Measurements from ENCODE around the gene SNED1.

Gene SNED1

DNA sequence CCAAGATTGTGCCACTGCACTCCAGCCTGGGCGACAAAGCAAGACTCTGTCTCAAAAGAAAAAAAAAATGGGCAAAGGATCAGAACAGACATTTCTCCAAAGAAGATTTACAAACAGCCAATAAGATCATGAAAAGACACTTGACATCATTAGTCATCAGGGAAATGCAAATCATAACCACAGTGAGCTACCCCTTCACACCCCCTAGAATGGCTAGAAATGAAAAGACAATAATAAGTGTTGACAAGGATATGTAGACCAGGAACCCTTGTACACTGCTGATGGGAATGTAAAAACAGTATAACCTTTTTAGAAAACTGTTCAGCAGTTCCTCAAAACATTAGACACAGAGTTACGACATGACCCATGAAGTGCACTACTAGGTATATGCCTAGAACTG, 122.0 kb downstream of the SNED1 start:
- TF ChIP-seq, protein P1, sequence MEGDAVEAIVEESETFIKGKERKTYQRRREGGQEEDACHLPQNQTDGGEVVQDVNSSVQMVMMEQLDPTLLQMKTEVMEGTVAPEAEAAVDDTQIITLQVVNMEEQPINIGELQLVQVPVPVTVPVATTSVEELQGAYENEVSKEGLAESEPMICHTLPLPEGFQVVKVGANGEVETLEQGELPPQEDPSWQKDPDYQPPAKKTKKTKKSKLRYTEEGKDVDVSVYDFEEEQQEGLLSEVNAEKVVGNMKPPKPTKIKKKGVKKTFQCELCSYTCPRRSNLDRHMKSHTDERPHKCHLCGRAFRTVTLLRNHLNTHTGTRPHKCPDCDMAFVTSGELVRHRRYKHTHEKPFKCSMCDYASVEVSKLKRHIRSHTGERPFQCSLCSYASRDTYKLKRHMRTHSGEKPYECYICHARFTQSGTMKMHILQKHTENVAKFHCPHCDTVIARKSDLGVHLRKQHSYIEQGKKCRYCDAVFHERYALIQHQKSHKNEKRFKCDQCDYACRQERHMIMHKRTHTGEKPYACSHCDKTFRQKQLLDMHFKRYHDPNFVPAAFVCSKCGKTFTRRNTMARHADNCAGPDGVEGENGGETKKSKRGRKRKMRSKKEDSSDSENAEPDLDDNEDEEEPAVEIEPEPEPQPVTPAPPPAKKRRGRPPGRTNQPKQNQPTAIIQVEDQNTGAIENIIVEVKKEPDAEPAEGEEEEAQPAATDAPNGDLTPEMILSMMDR (conservative IDR thresholded peaks at IDR 0.05; ENCODE audit: low read length), result no peak
- no peak for TF ChIP-seq EZH2phosphoT487 (IDR thresholded peaks at IDR 0.05; ENCODE audit: borderline replicate concordance)
- Histone ChIP-seq H3K36me3 (ENCODE audit: insufficient read depth, low read length) (peaks cover 20% of the 10 kb centered on the region; the same call in 1 of the 2 replicates), H3K4me3 (ENCODE audit: low read length, poor library complexity, severe bottlenecking) (no peak overlapping the region), H3F3A (ENCODE audit: low read depth) (no peaks in the 10 kb centered on the region), H3K9me3 (ENCODE audit: insufficient read depth, low read depth, low read length) (no peaks in the 10 kb centered on the region), H4K20me1 (ENCODE audit: insufficient read depth, low read length, poor library complexity, severe bottlenecking) (no peaks in the 10 kb centered on the region), H3K4me2 (ENCODE audit: low read depth, low read length, poor library complexity, severe bottlenecking) (no peak overlapping the region), H3K9ac (ENCODE audit: low read depth, low read length, poor library complexity, severe bottlenecking) (no peak overlapping the region), H3K9me2 (replicated peaks; ENCODE audit: low read depth, low read length) (no peaks in the 10 kb centered on the region), H2AFZ (ENCODE audit: low read length) (no peak overlapping the region), H3K4me1 (ENCODE audit: insufficient read depth, low read length, poor library complexity, severe bottlenecking) (no peaks in the 10 kb centered on the region), H3K79me2 (ENCODE audit: insufficient read depth, low read length) (no peaks in the 10 kb centered on the region), H3K27me3 (ENCODE audit: insufficient read depth, low read length, poor library complexity, severe bottlenecking) (no peaks in the 10 kb centered on the region)

DNA sequence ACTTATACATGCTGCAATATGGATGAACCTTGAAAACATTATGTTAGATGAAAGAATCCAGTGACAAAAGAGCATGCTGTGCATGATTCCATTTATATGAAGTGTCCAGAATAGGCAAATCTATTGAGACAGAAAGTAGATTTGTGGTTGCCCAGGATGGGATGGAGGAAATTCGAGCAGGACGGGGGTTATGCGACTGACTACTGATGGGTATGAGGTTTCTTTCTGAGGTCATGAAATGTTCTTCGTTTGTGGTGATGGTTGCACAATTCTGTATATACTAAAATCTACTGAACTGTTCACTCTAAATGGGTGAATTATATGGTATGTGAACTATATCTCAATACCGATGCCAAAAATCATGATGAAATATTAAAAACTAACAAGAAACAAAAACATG, 122.6 kb downstream of the SNED1 start:
- H3K9ac ChIP-seq (ENCODE audit: low read depth, low read length, poor library complexity, severe bottlenecking), result no peak overlapping the region
- H3K79me2 ChIP-seq (ENCODE audit: insufficient read depth, low read length), result no peaks in the 10 kb centered on the region
- peaks cover 20% of the 10 kb centered on the region; the same call in 1 of the 2 replicates for H3K36me3 ChIP-seq (ENCODE audit: insufficient read depth, low read length)
- H3K4me1 ChIP-seq (ENCODE audit: insufficient read depth, low read length, poor library complexity, severe bottlenecking), result no peaks in the 10 kb centered on the region
- H3K4me3 ChIP-seq (ENCODE audit: low read length, poor library complexity, severe bottlenecking), result no peak overlapping the region
- no peaks in the 10 kb centered on the region for H3F3A ChIP-seq (ENCODE audit: low read depth)
- H3K27me3 ChIP-seq (ENCODE audit: insufficient read depth, low read length, poor library complexity, severe bottlenecking), result no peaks in the 10 kb centered on the region
- H4K20me1 ChIP-seq (ENCODE audit: insufficient read depth, low read length, poor library complexity, severe bottlenecking), result no peaks in the 10 kb centered on the region
- no peaks in the 10 kb centered on the region for H3K9me3 ChIP-seq (ENCODE audit: insufficient read depth, low read depth, low read length)
- no peak overlapping the region for H3K4me2 ChIP-seq (ENCODE audit: low read depth, low read length, poor library complexity, severe bottlenecking)
- no peaks in the 10 kb centered on the region for H3K9me2 ChIP-seq (replicated peaks; ENCODE audit: low read depth, low read length)
- TF ChIP-seq, protein P1 (conservative IDR thresholded peaks at IDR 0.05; ENCODE audit: low read length), result no peak
- TF ChIP-seq EZH2phosphoT487 (IDR thresholded peaks at IDR 0.05; ENCODE audit: borderline replicate concordance), result no peak
- no peak overlapping the region for H2AFZ ChIP-seq (ENCODE audit: low read length)

DNA sequence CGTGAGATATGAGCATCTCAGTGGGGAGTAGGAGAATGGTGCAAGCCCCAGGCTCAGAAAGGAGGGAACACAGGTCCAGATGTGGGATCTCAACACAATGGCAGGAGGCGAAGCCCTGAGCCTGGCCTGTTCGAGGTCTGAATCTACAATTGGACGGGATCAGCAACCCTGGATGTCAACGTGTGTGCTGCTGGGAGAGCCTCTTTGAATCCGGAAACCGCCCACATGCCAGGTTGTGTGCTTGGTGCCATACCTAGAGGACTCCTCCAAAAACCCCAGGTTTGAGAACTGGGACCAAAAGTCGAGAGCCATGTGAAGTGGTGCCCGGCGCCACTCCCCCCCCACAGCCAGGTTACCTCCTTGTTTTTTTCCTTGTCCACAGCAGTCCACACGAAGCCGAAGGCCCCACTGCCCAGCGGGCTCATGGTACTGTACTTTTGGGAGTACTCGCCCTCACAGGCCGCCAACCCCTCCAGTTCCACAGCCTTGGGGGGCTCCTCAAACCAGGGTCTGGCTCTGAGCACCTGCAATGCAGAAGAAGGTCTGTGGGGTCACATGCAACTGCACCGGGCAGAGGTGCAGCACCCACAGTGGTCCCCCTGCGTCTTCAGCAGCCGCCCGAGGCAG, 124.1 kb downstream of the SNED1 start:
- Histone ChIP-seq H3K4me1 (ENCODE audit: insufficient read depth, low read length, poor library complexity, severe bottlenecking) (no peaks in the 10 kb centered on the region), H4K20me1 (ENCODE audit: insufficient read depth, low read length, poor library complexity, severe bottlenecking) (no peaks in the 10 kb centered on the region), H3K4me2 (ENCODE audit: low read depth, low read length, poor library complexity, severe bottlenecking) (no peak overlapping the region), H3K9ac (ENCODE audit: low read depth, low read length, poor library complexity, severe bottlenecking) (no peak overlapping the region), H3K79me2 (ENCODE audit: insufficient read depth, low read length) (no peaks in the 10 kb centered on the region), H3K9me2 (replicated peaks; ENCODE audit: low read depth, low read length) (no peaks in the 10 kb centered on the region), H3K9me3 (ENCODE audit: insufficient read depth, low read depth, low read length) (no peaks in the 10 kb centered on the region), H2AFZ (ENCODE audit: low read length) (no peak overlapping the region), H3K36me3 (ENCODE audit: insufficient read depth, low read length) (peaks cover 22% of the 10 kb centered on the region; the same call in 1 of the 2 replicates), H3K27me3 (ENCODE audit: insufficient read depth, low read length, poor library complexity, severe bottlenecking) (no peaks in the 10 kb centered on the region), H3F3A (ENCODE audit: low read depth) (no peaks in the 10 kb centered on the region), H3K4me3 (ENCODE audit: low read length, poor library complexity, severe bottlenecking) (no peak overlapping the region)
- no peak for TF ChIP-seq EZH2phosphoT487 (IDR thresholded peaks at IDR 0.05; ENCODE audit: borderline replicate concordance)
- TF ChIP-seq, protein P1 (conservative IDR thresholded peaks at IDR 0.05; ENCODE audit: low read length), result no peak

Measured in Loucy (cell line).